GM18508 (cell line): ENCODE measurements around the gene SLC6A8.

Source experiments
- ATAC-seq: cut with Tn5 transposase; IDR thresholded peaks from one replicate; pipeline ENCODE4 v1.9.1; 2021; ENCODE audit warnings: moderate number of reproducible peaks; ENCODE audit not compliant: insufficient read depth, unreplicated experiment

Gene SLC6A8

DNA sequence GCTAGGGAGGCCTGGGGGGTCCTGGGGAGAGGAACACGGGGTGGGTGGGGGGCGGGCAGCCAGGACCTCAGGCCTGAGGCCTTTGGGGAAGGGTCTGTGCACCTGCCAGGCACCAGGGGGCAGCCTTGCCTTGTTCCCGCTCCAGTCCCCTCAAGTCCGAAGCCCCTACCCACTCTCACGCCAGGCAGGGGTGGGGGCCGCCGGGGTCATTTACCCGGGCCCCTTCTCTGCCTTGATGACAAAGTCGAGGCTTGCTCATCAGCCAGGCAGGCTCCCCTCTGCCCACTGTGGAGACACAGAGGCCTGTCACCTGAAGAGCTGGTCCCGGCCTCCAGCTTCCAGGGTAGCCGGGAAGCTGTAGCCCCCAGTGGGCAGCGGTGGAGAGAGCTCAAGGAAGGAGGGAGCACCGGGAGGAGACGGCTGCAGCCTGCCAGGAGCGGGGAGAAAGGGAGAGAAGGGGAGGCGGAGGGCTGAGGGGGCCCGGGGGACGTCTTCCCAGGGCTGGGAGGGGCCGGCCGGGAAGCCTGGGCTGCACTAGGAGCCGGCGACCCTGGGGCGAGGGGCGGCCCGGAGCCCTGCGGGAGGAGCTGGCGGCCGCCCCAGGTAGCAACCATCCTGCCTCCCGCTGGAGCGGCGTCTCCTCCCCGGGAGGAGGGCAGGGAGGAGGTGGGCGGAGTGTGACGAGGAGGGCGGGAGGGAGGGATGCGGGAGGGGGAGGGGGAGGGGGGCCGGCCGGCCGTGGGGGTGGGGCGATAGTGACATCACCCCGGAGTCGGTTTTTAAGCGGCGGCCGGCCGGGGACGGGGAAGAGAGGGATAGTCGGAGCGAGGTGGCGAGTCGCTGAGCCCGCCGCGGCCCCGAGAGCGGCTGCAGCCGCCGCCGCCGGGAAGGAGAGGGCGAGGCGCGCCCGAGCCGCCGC is at the start of gene SLC6A8:
Gene SLC6A8, plus strand, starts transcription at position 806 of the 919 bp plus-strand sequence. CDS start 649 bp downstream, outside the sequence.
- ATAC-seq, result no peak

DNA sequence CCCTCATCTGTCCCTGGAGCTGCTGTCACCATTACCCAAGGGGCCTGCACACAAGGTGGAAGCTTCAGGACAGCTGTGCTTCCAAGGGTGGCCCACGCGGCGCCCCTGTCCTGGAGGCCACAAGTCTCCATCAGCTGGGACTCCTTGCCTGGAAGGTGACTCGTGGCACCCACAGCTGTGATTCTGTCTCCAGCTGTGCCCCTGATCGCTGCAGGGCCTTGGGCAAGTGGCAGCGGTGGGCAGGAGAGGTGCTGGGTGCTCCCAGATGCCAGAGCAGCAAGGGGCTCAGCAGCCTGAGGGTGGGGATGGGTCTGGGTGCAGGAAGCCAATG is 49.7 kb upstream of the SLC6A8 start:
- no peak for ATAC-seq

DNA sequence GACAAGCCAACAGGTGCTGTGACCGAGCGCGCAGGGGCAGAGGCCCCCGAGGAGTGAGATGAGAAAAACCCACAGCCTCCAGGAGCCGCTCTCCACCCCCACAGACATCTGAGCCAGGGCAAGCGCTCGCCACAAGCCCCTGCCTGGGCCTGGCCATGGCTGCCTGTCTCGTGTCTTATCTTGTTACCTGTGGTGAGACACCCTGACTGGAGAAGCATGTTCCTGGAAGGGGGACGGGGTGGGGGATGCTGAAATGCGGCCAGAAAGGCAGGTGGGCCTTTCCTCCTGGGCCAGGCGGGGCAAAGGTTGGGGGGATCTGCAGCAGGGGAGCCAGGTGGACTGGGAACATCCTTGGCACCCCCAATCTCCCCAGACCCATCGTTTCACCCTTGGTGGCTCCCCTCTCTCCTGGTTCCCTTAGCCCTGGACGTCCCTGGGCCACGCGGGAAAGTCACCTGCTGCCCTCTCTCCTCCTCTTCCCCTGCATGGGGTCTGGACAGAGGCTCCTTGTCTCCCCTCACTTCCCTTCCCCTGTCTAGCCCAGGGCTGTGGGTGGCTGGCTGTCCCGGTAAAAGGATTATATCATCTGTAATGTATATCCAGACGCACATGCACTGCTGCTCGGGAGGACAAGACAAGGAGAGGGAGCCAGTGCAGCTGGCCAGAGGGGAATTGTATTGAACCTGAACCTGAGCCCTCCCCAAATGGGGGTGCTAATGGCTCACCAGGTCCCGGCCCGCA is 49.1 kb upstream of the SLC6A8 start:
- ATAC-seq, result no peak

DNA sequence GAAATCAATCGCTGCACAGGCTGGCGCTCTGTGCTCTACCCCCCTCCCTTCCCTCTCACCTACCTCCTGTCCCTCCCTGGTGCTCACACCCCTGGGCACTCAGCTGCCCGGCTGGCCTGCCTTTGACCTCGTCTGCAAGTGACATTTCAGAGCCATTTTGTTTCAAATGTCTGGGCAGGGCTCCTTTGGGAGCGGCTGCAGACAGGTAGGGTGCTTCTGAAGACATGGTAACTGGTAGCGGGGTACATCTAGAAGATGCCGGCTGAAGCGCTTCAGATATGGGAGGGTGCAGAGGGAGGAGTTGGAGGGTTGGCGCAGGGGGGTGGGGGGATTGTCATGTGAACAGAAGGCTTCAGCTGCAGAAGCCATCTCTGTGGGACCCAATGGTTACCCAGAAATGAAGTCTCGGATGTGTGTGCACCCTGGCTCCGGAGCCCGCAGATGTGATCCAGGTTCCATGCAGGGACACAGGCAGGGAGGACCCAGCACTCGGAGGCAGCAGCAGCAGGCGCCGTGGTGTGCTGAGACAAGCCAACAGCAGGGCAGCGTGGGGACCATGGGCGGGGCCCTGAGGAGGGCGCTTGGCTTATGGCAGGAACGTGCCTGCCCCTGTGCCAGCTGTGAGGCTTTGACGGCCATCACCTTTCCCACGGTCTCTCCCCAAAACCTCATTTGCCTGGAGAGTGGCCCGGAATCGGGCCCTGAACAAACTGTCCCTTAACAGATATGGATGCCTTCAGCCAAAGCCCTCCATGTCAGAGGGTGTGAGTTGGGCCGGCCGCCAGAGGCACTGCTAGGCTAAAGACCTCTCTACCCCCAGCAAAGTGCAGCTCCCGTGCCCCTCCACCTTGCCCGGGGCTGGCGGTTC is 48.3 kb upstream of the SLC6A8 start:
- no peak for ATAC-seq

DNA sequence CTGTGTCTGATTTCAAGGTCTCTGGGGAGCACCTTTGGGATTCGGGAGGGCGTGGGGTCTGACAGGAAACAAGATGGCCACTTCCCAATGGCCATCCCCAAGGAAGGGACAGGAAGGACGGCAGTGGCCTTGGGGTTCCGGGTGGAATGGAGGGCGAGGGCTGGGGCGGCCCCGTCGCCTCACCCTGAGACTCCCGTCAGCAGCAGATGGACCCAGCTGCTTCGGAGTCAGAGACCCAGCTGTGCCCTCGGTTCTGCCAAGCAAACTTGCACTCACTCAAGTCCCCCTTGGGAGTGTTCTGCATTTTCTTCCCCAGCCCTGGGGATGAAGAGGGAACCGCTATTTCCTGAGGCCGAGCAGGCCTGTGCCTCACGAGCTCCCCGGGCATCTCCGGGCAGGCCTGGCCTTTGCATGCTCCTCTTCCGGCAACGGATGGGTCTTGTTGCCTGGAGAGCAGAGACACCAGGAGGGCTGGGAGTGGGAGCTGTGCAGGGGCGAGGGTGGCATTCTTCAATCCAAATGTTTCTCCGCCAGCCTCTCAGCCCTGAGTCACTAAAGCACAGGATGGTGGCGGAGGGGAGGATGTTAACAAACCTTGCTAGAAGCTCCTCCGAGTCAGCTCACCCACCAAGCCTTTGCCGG is 47.6 kb upstream of the SLC6A8 start:
- ATAC-seq, result no peak

DNA sequence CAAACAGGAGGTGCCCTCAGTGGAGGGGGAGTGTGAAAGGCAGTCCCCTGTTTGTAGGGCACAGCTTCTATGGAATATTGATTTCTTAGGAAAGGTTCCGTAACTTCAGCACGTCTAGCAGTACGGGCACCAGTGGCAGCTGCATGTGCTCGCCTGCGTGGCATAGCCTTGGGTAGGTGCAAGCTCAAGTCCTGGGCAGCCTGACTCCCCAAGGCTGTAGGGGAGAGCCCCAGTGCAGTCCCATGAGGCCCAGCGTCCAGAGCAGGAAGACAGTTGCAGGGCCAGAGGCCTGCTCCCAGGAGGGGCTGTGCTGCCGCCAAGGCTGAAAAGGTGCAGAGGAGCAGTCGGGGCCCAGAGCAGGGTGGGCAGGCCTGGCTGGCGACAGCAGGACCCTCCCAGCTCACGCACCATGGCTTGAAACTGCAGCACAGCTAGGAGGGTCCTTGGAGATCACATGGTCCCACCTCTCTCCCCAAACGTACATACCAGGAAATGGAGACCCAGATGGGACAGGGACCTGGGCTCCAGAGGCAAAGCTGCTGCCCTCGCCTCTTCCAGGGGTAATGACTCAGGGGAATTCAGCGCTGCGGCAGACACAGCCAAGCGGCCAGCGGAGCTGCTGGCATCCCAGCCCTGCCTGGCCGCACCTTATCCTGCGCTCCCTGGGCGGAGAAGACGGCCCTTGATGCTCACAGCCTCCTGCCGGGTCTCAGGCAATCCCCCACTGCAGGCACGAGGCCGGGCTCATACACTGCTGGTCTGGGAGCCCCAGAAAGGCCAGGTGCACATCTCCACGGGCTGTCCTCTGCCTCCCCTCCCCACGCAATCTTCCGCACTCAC is 46.8 kb upstream of the SLC6A8 start:
- no peak for ATAC-seq

DNA sequence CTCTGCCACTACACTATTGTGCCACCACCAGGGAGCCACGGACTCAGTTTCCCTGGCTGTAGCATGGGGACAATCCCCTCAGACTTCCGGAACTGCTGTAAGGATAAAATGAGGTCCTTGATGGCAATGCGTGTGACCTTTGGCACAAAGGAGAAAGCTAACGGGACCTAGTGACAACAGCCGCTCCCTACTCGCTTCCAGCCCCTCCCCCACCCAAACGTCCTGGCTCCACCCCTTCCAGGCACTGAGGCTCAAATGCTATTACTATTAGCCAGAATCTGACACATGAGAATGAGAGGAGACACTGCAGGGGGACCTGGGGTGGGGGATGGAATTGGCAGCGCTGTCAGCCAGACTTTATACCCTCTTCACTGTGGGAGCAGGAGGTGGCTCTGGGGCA is 46.1 kb upstream of the SLC6A8 start:
- no peak for ATAC-seq

DNA sequence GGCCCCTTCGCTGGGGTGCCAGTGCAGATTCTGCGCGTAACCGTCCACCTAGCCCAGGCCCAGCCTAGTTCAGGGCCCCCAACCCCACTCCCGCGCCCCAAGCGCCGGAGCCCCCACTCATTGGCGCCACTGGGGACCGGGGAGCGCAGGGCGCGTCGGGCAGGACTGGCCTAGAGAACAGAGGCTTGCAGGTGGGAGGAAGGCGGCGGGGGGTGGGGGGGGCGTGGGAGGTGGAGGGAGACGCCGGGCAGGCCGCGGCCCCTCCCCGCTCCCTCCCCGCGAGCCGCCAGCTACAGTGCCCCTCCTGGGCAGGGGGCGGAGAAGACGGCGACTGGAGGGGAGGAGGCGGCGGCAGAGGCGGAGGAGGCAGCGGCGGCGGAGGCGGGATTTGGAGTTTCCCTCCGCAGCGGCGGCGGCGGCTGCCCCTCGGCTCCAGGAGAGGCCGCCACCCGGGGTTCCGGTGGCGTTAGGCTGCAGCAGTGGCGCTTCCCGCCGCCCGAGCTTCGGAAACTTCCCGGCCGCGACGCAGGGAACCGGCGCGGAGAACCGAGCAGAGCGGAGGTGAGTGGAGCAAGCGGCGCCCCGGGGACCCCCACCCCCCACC is 45.6 kb upstream of the SLC6A8 start:
- no peak for ATAC-seq

DNA sequence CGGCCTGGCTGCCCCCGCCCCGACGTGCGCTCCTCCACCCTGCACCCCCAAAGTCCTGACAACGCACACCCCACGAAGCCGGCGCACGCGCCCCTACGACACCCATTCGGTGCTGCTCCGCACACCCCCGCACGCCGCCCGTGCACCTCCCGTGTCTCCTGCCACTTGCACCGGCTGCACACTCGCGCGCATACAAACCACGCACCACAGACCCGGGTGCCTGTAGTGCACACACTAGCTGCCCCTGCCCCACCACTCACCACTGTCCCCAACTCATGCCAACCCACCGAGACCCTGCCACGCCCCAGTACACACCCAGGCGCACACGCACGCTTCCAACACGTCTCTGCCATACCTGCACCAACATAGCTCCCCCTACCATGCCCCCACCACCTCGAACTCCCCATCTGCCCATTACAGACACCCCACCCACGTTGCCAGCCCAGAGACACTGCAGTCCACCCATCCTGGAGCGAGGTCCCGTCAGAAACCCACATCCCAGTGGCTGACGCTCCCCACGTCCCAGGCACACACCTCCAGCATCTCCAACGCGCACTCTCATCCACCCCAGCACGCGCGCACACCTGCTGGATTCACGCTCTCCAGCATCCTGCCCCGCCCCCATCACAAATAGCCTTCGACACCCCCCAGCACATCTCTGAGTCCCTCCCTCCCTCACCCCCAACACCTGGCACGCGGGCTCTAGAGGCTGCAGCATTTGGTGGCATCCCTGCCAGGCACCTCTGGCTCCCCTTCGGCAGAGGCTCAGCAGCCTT is 44.9 kb upstream of the SLC6A8 start:
- no peak for ATAC-seq

DNA sequence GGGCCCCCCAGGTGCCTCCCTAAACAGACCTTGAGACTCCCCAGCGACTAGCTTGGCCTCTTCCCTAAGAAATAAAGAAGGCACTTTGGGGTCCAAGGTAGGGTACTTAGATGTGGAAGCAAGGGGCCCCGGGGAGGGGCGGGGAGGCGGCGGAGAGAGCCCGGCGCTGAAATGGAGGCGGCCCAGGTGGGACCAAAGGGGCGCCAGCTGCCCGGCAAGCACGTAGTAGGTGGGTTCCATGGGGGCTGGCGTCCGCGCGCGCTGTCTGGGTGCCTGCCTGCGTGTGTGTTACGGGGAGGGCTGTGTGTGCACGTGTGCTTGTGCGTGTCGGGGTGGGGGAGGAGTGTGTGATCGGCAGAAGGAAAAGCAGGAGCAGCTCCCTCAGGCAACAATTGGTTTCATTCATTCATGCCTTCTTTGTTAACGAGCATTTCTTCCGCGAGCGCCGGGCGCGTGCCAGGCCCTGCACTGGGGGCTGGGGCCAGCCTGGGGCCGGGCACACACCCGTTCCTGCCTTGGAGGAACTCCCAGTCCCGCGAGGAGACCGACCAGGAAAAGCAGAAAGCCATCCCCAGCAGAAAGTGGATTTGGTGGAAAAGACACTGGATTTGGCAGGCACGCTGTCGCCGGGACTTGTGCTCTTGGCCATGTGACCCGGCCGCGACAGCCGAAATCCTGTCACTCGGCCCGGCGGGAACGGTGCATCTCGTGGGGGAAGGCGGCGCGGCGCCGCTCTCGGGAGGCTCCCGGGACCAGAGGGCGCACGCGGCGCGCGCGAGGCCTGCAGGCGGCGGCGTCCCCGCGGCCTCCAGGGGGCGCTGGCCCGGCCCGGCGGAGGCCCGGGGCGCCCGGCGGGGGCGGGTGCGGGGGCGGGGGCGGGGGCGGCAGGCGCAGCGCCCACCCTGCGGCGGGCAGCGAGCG is 44.0 kb upstream of the SLC6A8 start:
- ATAC-seq, result no peak

DNA sequence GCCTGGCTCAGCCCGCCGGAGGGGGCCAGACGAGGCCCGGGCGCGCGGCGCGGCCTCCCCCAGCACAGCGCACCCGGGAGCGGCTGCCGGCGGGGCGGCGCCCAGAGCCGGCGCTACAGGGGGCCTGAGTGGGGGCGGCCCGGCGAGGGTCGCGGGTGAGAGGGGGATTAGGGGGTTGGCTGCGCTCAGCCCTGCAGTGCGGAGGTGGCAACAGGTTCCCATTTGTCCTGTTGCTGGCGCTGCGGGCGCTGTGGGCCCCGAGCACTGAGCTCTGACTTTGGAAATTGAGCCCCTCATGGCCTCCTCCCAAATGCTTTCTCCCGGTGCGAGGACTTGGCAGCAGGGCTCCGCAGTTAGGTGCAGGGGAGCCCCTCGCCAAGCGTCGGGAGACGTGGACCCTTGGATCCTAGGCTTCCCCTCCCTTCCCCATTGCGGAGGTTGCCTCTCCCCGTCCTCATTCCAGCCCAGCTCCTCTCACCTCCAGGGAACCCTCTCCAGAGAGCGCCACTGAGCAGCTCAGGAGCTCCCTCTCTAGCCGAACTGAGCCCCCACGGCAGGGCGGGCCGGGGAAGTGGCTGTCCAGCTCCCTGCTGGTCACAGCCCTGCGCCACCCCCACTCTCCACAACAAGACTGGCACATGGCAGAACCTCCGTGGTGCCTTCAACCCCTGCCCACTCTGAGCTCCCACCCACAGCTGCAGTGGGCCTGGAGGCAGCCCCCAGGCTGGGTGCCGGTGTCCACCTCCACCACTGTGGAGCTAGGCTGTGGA is 43.2 kb upstream of the SLC6A8 start:
- no peak for ATAC-seq

DNA sequence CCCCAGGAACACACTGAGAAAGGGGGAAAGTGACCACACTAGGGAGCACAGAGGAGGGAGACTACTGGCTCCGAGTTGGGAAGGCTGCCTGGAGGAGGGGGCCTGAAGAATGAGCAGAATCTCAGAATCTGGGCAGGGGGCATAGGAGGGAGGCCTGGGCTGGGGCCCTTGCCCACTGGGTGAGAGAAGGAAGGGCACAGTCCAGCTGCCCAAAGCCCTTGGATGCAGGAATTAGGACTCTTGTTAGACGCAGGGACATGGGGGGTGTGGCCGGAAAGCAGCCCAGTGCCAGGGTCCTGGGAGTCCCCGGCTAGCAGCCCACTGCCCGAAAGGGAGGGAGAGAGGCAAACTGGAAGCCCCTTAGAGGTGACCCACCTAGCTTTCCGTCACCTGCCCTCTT is 42.6 kb upstream of the SLC6A8 start:
- ATAC-seq, result no peak

DNA sequence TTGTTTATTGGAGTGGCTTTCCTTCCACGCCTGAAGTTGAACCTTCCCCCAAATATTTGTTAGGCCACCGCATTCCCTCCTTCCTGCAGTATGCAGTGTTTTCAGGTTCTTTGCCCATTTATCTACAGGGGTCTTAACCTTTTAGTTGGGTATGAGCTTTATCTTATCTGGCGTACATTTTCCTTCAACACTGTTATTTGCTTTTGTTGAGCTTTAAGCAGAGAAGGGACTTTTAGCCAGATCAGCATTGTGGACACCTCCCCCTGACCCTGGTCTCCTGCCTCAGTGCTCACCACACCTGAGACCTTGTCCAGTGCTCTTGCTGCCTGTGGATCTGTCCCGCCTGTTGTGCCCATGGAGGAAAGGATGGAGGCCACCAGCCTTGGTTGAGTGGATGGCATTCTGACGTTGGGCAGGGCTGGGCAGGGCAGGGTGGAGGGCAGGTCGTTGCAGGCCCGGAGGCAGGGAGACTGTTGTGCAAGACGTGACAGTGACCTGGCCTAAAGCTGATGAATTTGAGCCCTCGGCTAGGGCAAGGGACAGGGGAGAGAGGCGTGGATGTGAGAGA is 41.7 kb upstream of the SLC6A8 start:
- ATAC-seq, result no peak

DNA sequence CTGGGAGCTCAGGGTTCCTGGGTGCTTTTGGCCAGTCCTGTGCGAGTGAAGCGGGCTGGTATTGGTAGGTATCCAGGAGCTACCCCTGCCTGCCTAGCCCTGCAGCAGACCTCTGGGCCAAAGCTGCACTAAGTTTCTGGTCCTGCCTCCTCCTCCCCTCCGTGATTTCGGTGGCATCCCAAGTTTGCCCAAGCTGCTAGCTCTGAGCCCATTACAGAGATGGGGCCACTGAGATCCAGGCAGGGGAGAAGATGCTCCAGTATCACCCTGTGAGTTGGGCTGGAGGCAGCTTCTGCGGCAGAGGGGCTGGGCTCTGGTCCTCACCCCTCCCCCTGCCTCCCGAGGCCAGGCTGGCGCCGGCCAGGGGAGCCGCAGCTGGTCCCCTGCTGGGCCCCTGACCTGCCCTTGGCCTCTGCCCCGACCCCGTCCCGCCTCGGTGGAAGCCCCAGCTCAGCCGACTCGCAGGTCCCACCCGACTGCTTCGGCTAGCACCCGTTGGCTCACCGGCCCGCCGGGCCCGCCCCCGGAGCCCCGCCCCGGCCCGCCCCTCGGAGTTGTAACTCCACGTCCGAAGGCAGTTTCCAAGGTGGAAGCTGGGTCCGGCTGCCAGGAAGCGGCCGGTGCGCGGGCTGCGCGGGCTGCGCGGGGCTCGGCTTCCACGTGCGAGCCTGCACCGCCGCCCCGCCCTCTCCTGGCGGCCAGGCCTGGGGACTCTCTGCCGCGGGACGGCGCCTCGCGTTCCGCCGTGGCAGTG is 40.9 kb upstream of the SLC6A8 start, which contains the start of gene DUSP9:
Gene DUSP9, plus strand, starts transcription at position 584 of the 754 bp plus-strand sequence. CDS start 751 bp downstream, outside the sequence.
- ATAC-seq, result no peak
